ENCODE measurements around the gene ATAT1.

DNA sequence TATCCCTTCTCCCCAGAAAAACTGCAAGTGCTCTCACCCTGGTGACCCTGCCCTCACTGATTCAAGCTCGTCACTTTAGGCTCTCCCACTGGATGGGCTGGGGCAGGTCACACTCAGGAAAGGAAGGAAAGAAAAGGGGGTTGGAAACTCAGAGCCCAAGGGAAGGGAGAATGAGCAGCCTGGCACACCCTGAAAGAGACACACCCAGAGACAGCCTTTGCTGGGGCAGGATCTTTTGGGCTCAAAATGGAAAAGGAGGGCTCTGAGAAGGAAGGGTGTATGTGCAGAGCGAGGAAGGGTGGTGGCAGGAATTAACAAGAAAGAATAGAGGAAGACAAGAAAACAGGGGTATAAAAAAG lies 57.3 kb downstream of the ATAT1 start:
- TF ChIP-seq, protein P1, sequence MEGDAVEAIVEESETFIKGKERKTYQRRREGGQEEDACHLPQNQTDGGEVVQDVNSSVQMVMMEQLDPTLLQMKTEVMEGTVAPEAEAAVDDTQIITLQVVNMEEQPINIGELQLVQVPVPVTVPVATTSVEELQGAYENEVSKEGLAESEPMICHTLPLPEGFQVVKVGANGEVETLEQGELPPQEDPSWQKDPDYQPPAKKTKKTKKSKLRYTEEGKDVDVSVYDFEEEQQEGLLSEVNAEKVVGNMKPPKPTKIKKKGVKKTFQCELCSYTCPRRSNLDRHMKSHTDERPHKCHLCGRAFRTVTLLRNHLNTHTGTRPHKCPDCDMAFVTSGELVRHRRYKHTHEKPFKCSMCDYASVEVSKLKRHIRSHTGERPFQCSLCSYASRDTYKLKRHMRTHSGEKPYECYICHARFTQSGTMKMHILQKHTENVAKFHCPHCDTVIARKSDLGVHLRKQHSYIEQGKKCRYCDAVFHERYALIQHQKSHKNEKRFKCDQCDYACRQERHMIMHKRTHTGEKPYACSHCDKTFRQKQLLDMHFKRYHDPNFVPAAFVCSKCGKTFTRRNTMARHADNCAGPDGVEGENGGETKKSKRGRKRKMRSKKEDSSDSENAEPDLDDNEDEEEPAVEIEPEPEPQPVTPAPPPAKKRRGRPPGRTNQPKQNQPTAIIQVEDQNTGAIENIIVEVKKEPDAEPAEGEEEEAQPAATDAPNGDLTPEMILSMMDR (IDR thresholded peaks at IDR 0.05): no peak
- TF ChIP-seq POLR2A (IDR thresholded peaks at IDR 0.05): no peak
